Lower leg skin (tissue), 3 donors: ENCODE data around the gene PIAS4.

Experiments used
- CTCF ChIP-seq, 3 donors: fragments of 450-650 bp; IDR thresholded peaks; one replicate each; pipeline ENCODE4 v1.5.1; 2016; ENCODE audit warnings: antibody characterized with exemption in 3 of 3, mild to moderate bottlenecking in 3 of 3, moderate library complexity in 2 of 3
- POLR2A ChIP-seq, 2 donors: fragments of 450-650 bp; IDR thresholded peaks; one replicate each; pipeline ENCODE4 v1.6.1; 2016 to 2017; ENCODE audit warnings: antibody characterized with exemption in 2 of 2, mild to moderate bottlenecking in 1 of 2, moderate library complexity in 1 of 2

GRCh38 chr19:4018775-4019504 lies 11.4 kb downstream of the PIAS4 start:
- TF ChIP-seq CTCF (IDR thresholded peaks at IDR 0.05), result no peak
- TF ChIP-seq POLR2A (IDR thresholded peaks at IDR 0.05), result no peak
